H1 (cell line): ENCODE measurements around the gene KCTD16. TPM values are rescaled to one million over a fixed set of nuclear protein-coding genes. Genes with fewer than 3 reads are reported as not detected.

Experiments
- CTCF ChIA-PET: fragments of 300-600 bp; sonication (Branson Sonifier 250); formaldehyde crosslinking; loops from one replicate; lab custom pipeline; 2021; ENCODE audit not compliant: partially characterized antibody; lab: Charles Lee
- POLR2A ChIA-PET: fragments of 300-600 bp; sonication (Branson Sonifier 250); formaldehyde crosslinking; loops from one replicate; lab custom pipeline; 2021; ENCODE audit warnings: inconsistent platforms; ENCODE audit not compliant: partially characterized antibody; lab: Charles Lee
- DNase-seq, 2 experiments: peaks; one replicate each; pipeline versions ENCODE4 v3.0.0 to v3.0.0-alpha.2; 2010 to 2022; ENCODE audit warnings: low spot score in 2 of 2, low read depth in 1 of 2, mixed read lengths in 1 of 2
- FAIRE-seq: peaks from 2 replicates; lab custom pipeline; 2011; peaks lifted over from hg19 to GRCh38; lab: Jason Lieb, UNC
- H2AFZ ChIP-seq: 2 replicates; pipeline ENCODE4 v1.8.1; 2012; ENCODE audit warnings: low read length, inconsistent platforms
- H2AK5ac ChIP-seq: 2 replicates; pipeline ENCODE4 v1.6.1; 2013; ENCODE audit warnings: low read depth, low read length
- H2BK120ac ChIP-seq: replicated peaks from 2 replicates; pipeline ENCODE3; 2013; ENCODE audit warnings: low read depth, low read length, inconsistent platforms
- H2BK12ac ChIP-seq: 2 replicates; pipeline ENCODE4 v1.6.1; 2013; ENCODE audit warnings: low read depth, low read length
- H2BK15ac ChIP-seq: 2 replicates; pipeline ENCODE4 v1.6.1; 2013; ENCODE audit warnings: low read length
- H2BK20ac ChIP-seq: 2 replicates; pipeline ENCODE4 v1.6.1; 2013; ENCODE audit warnings: low read length
- H2BK5ac ChIP-seq: 2 replicates; pipeline ENCODE4 v1.6.1; 2013; ENCODE audit warnings: low read depth, low read length
- H3K14ac ChIP-seq: 2 replicates; pipeline ENCODE4 v1.6.1; 2013; ENCODE audit warnings: inconsistent platforms; ENCODE audit not compliant: insufficient read length
- H3K18ac ChIP-seq: 2 replicates; pipeline ENCODE4 v1.6.1; 2013; ENCODE audit warnings: low read length; ENCODE audit errors: extremely low read depth
- H3K23ac ChIP-seq: 2 replicates; pipeline ENCODE4 v1.6.1; 2013; ENCODE audit warnings: inconsistent platforms; ENCODE audit not compliant: insufficient read length
- H3K23me2 ChIP-seq: 2 replicates; pipeline ENCODE4 v1.6.1; 2013; ENCODE audit warnings: low read depth, low read length
- H3K27ac ChIP-seq: 2 replicates; pipeline ENCODE4 v1.6.1; 2011; ENCODE audit warnings: low read depth, low read length, inconsistent platforms
- H3K27me3 ChIP-seq, 4 experiments: replicated peaks in 1 of 4; 1 replicate in 1 of 4; 2 replicates in 3 of 4; pipeline versions ENCODE4 v1.6.1 to v1.8.1; 2011 to 2013; ENCODE audit warnings: low read length in 3 of 4, mild to moderate bottlenecking in 3 of 4, inconsistent platforms in 2 of 4, mixed read lengths in 2 of 4, moderate library complexity in 1 of 4; ENCODE audit not compliant: control insufficient read depth in 3 of 4, insufficient read depth in 3 of 4; ENCODE audit errors: extremely low read depth in 1 of 4
- H3K36me3 ChIP-seq, 4 experiments: 2 replicates each; pipeline versions ENCODE4 v1.6.1 to v1.8.1; 2011 to 2013; ENCODE audit warnings: mild to moderate bottlenecking in 4 of 4, low read length in 3 of 4, moderate library complexity in 2 of 4, control low read depth in 1 of 4, inconsistent platforms in 1 of 4; ENCODE audit not compliant: insufficient read depth in 4 of 4, control insufficient read depth in 2 of 4
- H3K4ac ChIP-seq: replicated peaks from 2 replicates; pipeline ENCODE3; 2013; ENCODE audit warnings: low read length, low read depth, mixed read lengths, inconsistent platforms; ENCODE audit not compliant: insufficient read length
- H3K4me1 ChIP-seq, 4 experiments: replicated peaks in 1 of 4; 1 replicate in 1 of 4; 2 replicates in 3 of 4; pipeline versions ENCODE4 v1.6.1 to v1.8.1; 2011 to 2013; ENCODE audit warnings: low read length in 3 of 4, inconsistent platforms in 2 of 4, mixed read lengths in 1 of 4; ENCODE audit not compliant: insufficient read depth in 4 of 4, control insufficient read depth in 3 of 4
- H3K4me2 ChIP-seq, 2 experiments: 2 replicates each; pipeline versions ENCODE4 v1.6.1 to v1.8.1; 2011 to 2013; ENCODE audit warnings: low read depth in 2 of 2, low read length in 2 of 2, control low read depth in 1 of 2, inconsistent platforms in 1 of 2, mild to moderate bottlenecking in 1 of 2; ENCODE audit not compliant: insufficient read depth in 1 of 2
- H3K4me3 ChIP-seq, 4 experiments: fragments of 200-600, 300-600 bp in 1 of 4; sonication (generic), shearing (Covaris generic), sonication (Bioruptor Twin) in 1 of 4; 2 replicates each; pipeline versions ENCODE4 v1.5.1 to v1.8.1; 2011 to 2016; ENCODE audit warnings: low read length in 4 of 4, low read depth in 3 of 4, control low read depth in 2 of 4, inconsistent platforms in 2 of 4, mild to moderate bottlenecking in 2 of 4, mixed read lengths in 1 of 4, moderate library complexity in 1 of 4; ENCODE audit not compliant: insufficient read depth in 2 of 4; ENCODE audit errors: extremely low read depth in 1 of 4
- H3K56ac ChIP-seq: replicated peaks from 2 replicates; pipeline ENCODE3; 2013; ENCODE audit warnings: low read depth, mild to moderate bottlenecking, mixed read lengths, low read length, inconsistent platforms; ENCODE audit not compliant: insufficient read length
- H3K79me1 ChIP-seq: 2 replicates; pipeline ENCODE4 v1.6.1; 2013; ENCODE audit warnings: low read depth, low read length, control low read depth
- H3K79me2 ChIP-seq, 2 experiments: 2 replicates each; pipeline versions ENCODE4 v1.6.1 to v1.8.1; 2012 to 2013; ENCODE audit warnings: low read length in 2 of 2, mild to moderate bottlenecking in 2 of 2, inconsistent platforms in 1 of 2; ENCODE audit not compliant: insufficient read depth in 2 of 2, control insufficient read depth in 1 of 2
- H3K9ac ChIP-seq, 4 experiments: replicated peaks in 1 of 4; 1 replicate in 1 of 4; 2 replicates in 3 of 4; pipeline versions ENCODE4 v1.6.1 to v1.8.1; 2011 to 2013; ENCODE audit warnings: low read depth in 3 of 4, low read length in 3 of 4, control low read depth in 2 of 4, mild to moderate bottlenecking in 2 of 4, moderate library complexity in 2 of 4, inconsistent platforms in 1 of 4; ENCODE audit errors: extremely low read depth in 1 of 4
- H3K9me3 ChIP-seq, 2 experiments: 2 replicates each; pipeline versions ENCODE4 v1.6.1 to v1.8.1; 2012 to 2013; ENCODE audit warnings: mild to moderate bottlenecking in 2 of 2, moderate library complexity in 2 of 2, control low read depth in 1 of 2, inconsistent platforms in 1 of 2, low read depth in 1 of 2, low read length in 1 of 2, mixed read lengths in 1 of 2; ENCODE audit not compliant: insufficient read depth in 2 of 2
- H4K20me1 ChIP-seq, 2 experiments: replicated peaks in 1 of 2; 2 replicates each; pipeline versions ENCODE3 to v1.8.1; 2011 to 2013; ENCODE audit warnings: inconsistent platforms in 2 of 2, low read length in 2 of 2, mild to moderate bottlenecking in 1 of 2; ENCODE audit not compliant: insufficient read depth in 2 of 2, control insufficient read depth in 1 of 2
- H4K5ac ChIP-seq: 2 replicates; pipeline ENCODE4 v1.6.1; 2013; ENCODE audit warnings: low read length, low read depth, mixed read lengths, inconsistent platforms; ENCODE audit not compliant: insufficient read length
- H4K8ac ChIP-seq: 2 replicates; pipeline ENCODE4 v1.8.0; 2013; ENCODE audit warnings: mild to moderate bottlenecking, moderate library complexity, low read length, inconsistent platforms; ENCODE audit not compliant: insufficient read depth; ENCODE audit errors: extremely low read depth
- H4K91ac ChIP-seq: replicated peaks from 2 replicates; pipeline ENCODE3; 2013; ENCODE audit warnings: low read length, mixed read lengths, inconsistent platforms; ENCODE audit not compliant: insufficient read length
- GTF2F1 ChIP-seq: IDR thresholded peaks from 2 replicates; pipeline ENCODE4 v1.6.1; 2012; ENCODE audit warnings: low read depth, low read length, improper control_type of control experiment, borderline replicate concordance
- TAF1 ChIP-seq: IDR thresholded peaks from 2 replicates; pipeline ENCODE4 v1.6.1; 2011; ENCODE audit warnings: mild to moderate bottlenecking, low read depth, low read length
- WGBS, 2 experiments: shearing (Covaris generic) in 1 of 2; methylation state at CpG; one replicate each; pipeline versions ENCODE4 v1.1.6 to v1.1.7; 2013 to 2015; ENCODE audit warnings: low lambda C conversion rate in 2 of 2, mixed read lengths in 2 of 2, inconsistent platforms in 1 of 2, low coverage in 1 of 2, missing lambda C conversion rate in 1 of 2; ENCODE audit not compliant: insufficient replicate concordance in 2 of 2, insufficient coverage in 1 of 2, insufficient read length in 1 of 2; ENCODE audit errors: extremely low coverage in 1 of 2, missing lambda C conversion rate in 1 of 2; 5-methylcytosine and 5-hydroxymethylcytosine counted together
- polyA plus RNA-seq, 7 experiments: library from polyadenylated mRNA; depleted of rRNA in 3 of 7; stranded (reverse) in 5 of 7; unstranded in 2 of 7; fragments of >200 nt in 5 of 7; fragments of 200-250 nt in 2 of 7; gene quantifications; 1 replicate in 5 of 7; 2 replicates in 1 of 7; 4 replicates in 1 of 7; pipeline versions ENCODE4 v1.2.1 to v1.2.3, GENCODE V29; 2011 to 2013; ENCODE audit warnings: missing spikeins in 2 of 7, mixed read lengths in 2 of 7
- total RNA-seq: library from RNA; stranded (reverse); fragmentation: NEBNext Ultra II Directional; extraction: Animal tissue kit (Norgen Biotek cat#: 25700); gene quantifications from 2 replicates; pipeline ENCODE4 v1.2.1, GENCODE V29; 2021

KCTD16 gene
- total and polyA plus RNA-seq, 2 of the 8 experiments (the other 6 are each of a cell fraction or from before 2014, with no cell fraction given), result 0.03 to 0.24 TPM

GRCh38 chr5:144325532-144325931 is 154.9 kb downstream of the KCTD16 start:
- CTCF ChIA-PET, result interaction anchor here (1.0 to 1.9 kb wide), 5 partner anchors 8 to 405 kb away, joined by 3 to 5 read pairs (median 4); no protein-coding TSS in a partner anchor
- Histone ChIP-seq H4K91ac (no peak overlapping the region), H2BK120ac (no peak overlapping the region), H3K36me3 (no peaks in the 10 kb centered on the region), H4K5ac (no peak overlapping the region), H2AK5ac (no peak overlapping the region), H3K79me1 (no peaks in the 10 kb centered on the region), H4K8ac (no peak overlapping the region), H3K23me2 (no peaks in the 10 kb centered on the region), H2BK15ac (no peak overlapping the region), H3K4me3 (no peak overlapping the region)
- no peak for FAIRE-seq
- POLR2A ChIA-PET, result no interaction called here
- no peak for TF ChIP-seq TAF1
- no peak for TF ChIP-seq GTF2F1
- TF ChIP-seq, all 59 proteins: peak for 0
- no peak overlapping the region for H2BK5ac ChIP-seq
- H2BK20ac ChIP-seq, result no peak overlapping the region
- H3K27me3 ChIP-seq, result no peaks in the 10 kb centered on the region
- no peak overlapping the region for H3K27ac ChIP-seq
- no peak overlapping the region for H2BK12ac ChIP-seq
- DNase-seq, result no peak
- H3K18ac ChIP-seq, result no peak overlapping the region
- no peaks in the 10 kb centered on the region for H3K4me1 ChIP-seq
- H4K20me1 ChIP-seq, result no peaks in the 10 kb centered on the region
- H3K56ac ChIP-seq, result no peak overlapping the region
- no peak overlapping the region for H3K4ac ChIP-seq
- no peaks in the 10 kb centered on the region for H3K9me3 ChIP-seq
- no peak overlapping the region for H3K23ac ChIP-seq
- no peak overlapping the region for H3K4me2 ChIP-seq
- H3K79me2 ChIP-seq, result no peaks in the 10 kb centered on the region
- 83% methylated on average over 3 of the region's 3 CpGs; no CpG with 5 or more reads in 1 of the 2 experiments for WGBS, 2 experiments
- H2AFZ ChIP-seq, result no peak overlapping the region
- H3K14ac ChIP-seq, result no peak overlapping the region
- no peak overlapping the region for H3K9ac ChIP-seq
